NCI-H2227 treated with DMSO at 0.1 percent for 48 hours (cell line): ENCODE data around the gene AGBL2.
"Not testable (repeated sequence)": the region's sequence is repeated elsewhere in the genome, so short reads cannot be mapped to it uniquely, and the experiment has no call there.

ENCODE experiments used
- DNase-seq: peaks from one replicate; lab custom pipeline; 2025; lab: John Stamatoyannopoulos, UW

The AGBL2 gene, protein sequence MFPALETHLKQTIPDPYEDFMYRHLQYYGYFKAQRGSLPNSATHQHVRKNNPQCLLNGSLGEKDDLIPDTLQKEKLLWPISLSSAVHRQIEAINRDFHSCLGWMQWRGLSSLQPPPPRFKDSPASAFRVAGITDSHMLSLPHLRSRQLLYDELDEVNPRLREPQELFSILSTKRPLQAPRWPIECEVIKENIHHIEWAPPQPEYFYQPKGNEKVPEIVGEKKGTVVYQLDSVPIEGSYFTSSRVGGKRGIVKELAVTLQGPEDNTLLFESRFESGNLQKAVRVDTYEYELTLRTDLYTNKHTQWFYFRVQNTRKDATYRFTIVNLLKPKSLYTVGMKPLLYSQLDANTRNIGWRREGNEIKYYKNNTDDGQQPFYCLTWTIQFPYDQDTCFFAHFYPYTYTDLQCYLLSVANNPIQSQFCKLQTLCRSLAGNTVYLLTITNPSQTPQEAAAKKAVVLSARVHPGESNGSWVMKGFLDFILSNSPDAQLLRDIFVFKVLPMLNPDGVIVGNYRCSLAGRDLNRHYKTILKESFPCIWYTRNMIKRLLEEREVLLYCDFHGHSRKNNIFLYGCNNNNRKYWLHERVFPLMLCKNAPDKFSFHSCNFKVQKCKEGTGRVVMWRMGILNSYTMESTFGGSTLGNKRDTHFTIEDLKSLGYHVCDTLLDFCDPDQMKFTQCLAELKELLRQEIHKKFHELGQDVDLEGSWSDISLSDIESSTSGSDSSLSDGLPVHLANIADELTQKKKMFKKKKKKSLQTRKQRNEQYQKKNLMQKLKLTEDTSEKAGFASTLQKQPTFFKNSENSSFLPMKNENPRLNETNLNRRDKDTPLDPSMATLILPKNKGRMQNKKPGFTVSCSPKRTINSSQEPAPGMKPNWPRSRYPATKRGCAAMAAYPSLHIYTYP

GRCh38 chr11:47715082-47715669 is at the start of gene AGBL2:
TSS of gene AGBL2 (minus strand) at chr11:47715369. CDS start at chr11:47714650, 719 bp downstream.
- peak; percentile 80 for DNase-seq

- DNase-seq, result not testable (repeated sequence)
Measured at GRCh38 chr11:47759291-47759690, 44.1 kb upstream of the AGBL2 start.

GRCh38 chr11:47756208-47756607 is 41.0 kb upstream of the AGBL2 start:
- no peak for DNase-seq

- DNase-seq, result no peak
Measured at GRCh38 chr11:47750725-47751124, 35.6 kb upstream of the AGBL2 start.

DNA sequence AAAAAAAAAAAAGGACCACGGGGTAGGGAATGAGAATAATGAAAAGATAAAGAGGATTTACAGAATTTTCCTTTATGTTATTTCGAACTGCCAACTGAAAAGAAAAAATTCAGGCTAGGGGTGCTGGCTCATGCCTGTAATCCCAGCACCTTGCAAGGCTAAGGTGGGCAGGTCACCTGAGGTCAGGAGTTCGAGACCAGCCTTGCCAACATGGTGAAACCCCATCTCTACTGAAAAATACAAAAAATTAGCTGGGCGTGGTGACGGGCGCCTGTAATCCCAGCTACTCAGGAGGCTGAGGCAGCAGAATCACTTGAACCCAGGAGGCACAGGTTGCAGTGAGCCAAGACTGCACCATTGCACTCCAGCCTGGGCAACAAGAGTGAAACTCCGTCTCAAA is 27.3 kb upstream of the AGBL2 start:
- not testable (repeated sequence) for DNase-seq

DNA sequence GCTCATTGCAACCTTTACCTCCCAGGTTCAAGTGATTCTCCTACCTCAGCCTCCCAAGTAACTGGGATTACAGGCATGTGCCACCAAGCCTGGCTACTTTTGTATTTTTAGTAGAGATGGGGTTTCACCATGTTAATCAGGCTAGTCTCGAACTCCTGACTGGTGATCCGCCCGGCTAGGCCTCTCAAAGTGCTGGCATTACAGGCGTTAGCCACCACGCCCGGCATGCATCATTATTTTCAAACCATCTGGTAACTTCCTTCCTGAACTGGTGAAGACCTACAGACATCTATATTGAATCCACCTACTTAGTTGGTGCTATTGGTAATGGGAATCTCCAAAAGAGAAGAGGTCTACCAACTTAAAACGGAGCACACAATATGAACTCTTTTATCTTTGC is 22.6 kb upstream of the AGBL2 start:
- not testable (repeated sequence) for DNase-seq

DNA sequence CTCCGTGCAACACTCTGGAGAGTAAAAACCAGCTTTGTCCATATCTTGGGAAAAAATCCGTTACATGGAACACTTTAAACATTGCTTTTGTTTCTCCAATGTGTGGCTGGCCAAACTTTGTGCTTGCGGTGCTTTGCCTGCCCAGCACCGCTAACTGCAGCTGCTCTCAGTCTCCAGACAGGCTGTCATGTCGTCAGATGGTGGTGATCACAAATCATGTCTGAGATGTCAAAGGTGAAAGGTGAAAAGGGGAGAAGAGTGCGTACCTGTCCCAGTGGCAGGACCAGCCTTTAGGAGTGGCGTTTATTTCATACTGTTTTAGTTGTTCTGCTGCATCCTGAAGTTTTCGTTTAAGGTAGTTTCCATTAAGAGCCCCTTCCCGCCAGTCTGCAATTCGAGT is 17.1 kb upstream of the AGBL2 start:
- no peak for DNase-seq

DNA sequence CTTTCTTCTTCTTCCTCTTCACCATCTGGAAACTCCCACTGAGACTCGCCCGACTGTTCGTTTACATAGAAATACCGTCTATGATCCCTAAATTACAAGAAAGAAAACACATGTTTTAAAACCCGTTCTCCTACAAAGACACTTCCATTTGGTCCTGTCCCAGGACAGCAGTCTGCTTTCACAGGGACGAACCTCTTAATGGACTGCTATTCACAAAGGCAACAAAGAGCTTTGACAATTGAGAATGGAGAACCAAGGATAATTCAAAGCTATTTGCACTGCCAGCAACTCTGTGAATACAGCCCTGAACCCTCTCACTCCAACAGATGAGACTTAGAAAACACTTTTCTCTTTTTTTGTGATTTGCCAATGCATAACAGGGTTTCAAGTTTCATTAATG is 16.3 kb upstream of the AGBL2 start:
- DNase-seq, result no peak

- no peak for DNase-seq
Measured at GRCh38 chr11:47726878-47727514, 11.8 kb upstream of the AGBL2 start.

GRCh38 chr11:47726118-47726442 is 10.9 kb upstream of the AGBL2 start:
- DNase-seq, result no peak

- DNase-seq, result no peak
Measured at GRCh38 chr11:47725442-47726117, 10.4 kb upstream of the AGBL2 start.

GRCh38 chr11:47724041-47724729 is 9.0 kb upstream of the AGBL2 start:
- peak; percentile 85 for DNase-seq

- no peak for DNase-seq
Measured at GRCh38 chr11:47723041-47723440, 7.9 kb upstream of the AGBL2 start.

DNA sequence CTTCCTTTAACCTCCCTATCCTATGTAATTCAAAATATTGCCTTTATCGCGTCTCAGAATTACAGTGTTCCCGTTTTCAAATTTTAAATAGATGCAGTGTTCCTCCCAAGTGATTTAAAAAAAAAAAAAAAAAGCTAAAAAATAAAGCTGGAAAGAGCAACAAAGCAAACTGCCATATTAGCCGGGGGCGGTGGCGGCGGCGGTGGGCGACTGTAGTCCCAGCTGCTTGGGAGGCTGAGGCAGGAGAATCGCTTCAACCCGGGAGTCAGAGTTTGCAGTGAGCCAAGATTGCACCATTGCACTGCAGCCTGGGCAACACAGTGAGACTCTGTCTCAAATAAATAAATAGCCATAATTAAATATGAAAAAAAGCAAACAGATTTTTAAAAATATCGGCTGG is 5.5 kb upstream of the AGBL2 start:
- DNase-seq, result no peak

GRCh38 chr11:47716692-47717091 is 1.5 kb upstream of the AGBL2 start:
- DNase-seq, result no peak

GRCh38 chr11:47714554-47715081 is 551 bp downstream of the AGBL2 start:
- peak; percentile 52 for DNase-seq

- no peak for DNase-seq
Measured at GRCh38 chr11:47711816-47712215, 3.4 kb downstream of the AGBL2 start.

DNA sequence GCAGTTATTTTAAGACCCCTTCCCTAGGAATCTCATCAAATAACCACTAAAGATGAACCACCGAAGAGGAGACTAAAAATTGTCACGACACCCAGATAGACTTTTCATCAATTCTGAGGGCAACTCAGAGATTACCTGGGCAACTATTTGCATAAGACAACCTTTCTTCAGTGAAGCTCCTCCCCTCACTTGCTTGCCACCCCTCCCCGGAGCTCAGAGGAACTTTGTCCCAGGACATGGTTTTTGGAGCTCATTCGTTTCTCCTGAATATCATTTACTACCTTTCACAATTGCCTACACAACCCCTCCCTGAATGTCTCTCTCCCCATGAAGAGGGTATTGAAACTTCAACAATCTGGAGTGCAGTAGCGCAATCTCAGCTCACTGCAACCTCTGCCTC is 3.9 kb downstream of the AGBL2 start:
- no peak for DNase-seq

- not testable (repeated sequence) for DNase-seq
Measured at GRCh38 chr11:47707275-47707786, 7.8 kb downstream of the AGBL2 start.

DNA sequence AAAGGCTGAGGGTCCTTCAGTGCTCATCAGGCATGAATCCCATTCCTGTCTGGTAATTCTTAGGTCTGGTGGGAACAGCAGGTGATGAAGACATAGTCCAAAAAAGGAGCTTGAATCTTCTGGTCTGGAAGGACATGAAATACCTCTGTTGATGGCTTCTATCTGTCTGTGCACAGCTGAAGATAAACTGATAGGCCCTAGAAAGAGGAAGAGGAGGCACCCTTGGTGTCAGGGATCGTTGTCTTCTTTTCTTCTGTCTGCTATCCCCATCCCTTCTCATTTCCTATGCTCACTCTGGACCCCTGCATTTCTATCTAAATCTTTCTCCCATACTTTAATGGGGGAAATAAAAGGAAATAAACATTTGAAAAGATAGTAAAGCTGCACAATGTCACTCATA is 9.4 kb downstream of the AGBL2 start:
- DNase-seq, result no peak

GRCh38 chr11:47691979-47692378 is 23.2 kb downstream of the AGBL2 start:
- no peak for DNase-seq
